H1 (cell line): ENCODE results near the gene SENP2. TPM values are rescaled to one million over a fixed set of nuclear protein-coding genes. Genes with fewer than 3 reads are reported as not detected.
A peak's percentile ranks its signal among the peaks of the same experiment; 100 is the strongest.

Experiments used
- CTCF ChIA-PET: fragments of 300-600 bp; sonication (Branson Sonifier 250); formaldehyde crosslinking; loops from one replicate; lab custom pipeline; 2021; ENCODE audit not compliant: partially characterized antibody; lab: Charles Lee
- POLR2A ChIA-PET: fragments of 300-600 bp; sonication (Branson Sonifier 250); formaldehyde crosslinking; loops from one replicate; lab custom pipeline; 2021; ENCODE audit warnings: inconsistent platforms; ENCODE audit not compliant: partially characterized antibody; lab: Charles Lee
- DNase-seq, 2 experiments: peaks; one replicate each; pipeline versions ENCODE4 v3.0.0 to v3.0.0-alpha.2; 2010 to 2022; ENCODE audit warnings: low spot score in 2 of 2, low read depth in 1 of 2, mixed read lengths in 1 of 2
- FAIRE-seq: peaks from 2 replicates; lab custom pipeline; 2011; peaks lifted over from hg19 to GRCh38; lab: Jason Lieb, UNC
- H2AFZ ChIP-seq: 2 replicates; pipeline ENCODE4 v1.8.1; 2012; ENCODE audit warnings: low read length, inconsistent platforms
- H2AK5ac ChIP-seq: 2 replicates; pipeline ENCODE4 v1.6.1; 2013; ENCODE audit warnings: low read depth, low read length
- H2BK120ac ChIP-seq: replicated peaks from 2 replicates; pipeline ENCODE3; 2013; ENCODE audit warnings: low read depth, low read length, inconsistent platforms
- H2BK12ac ChIP-seq: 2 replicates; pipeline ENCODE4 v1.6.1; 2013; ENCODE audit warnings: low read depth, low read length
- H2BK15ac ChIP-seq: 2 replicates; pipeline ENCODE4 v1.6.1; 2013; ENCODE audit warnings: low read length
- H2BK20ac ChIP-seq: 2 replicates; pipeline ENCODE4 v1.6.1; 2013; ENCODE audit warnings: low read length
- H2BK5ac ChIP-seq: 2 replicates; pipeline ENCODE4 v1.6.1; 2013; ENCODE audit warnings: low read depth, low read length
- H3K14ac ChIP-seq: 2 replicates; pipeline ENCODE4 v1.6.1; 2013; ENCODE audit warnings: inconsistent platforms; ENCODE audit not compliant: insufficient read length
- H3K18ac ChIP-seq: 2 replicates; pipeline ENCODE4 v1.6.1; 2013; ENCODE audit warnings: low read length; ENCODE audit errors: extremely low read depth
- H3K23ac ChIP-seq: 2 replicates; pipeline ENCODE4 v1.6.1; 2013; ENCODE audit warnings: inconsistent platforms; ENCODE audit not compliant: insufficient read length
- H3K23me2 ChIP-seq: 2 replicates; pipeline ENCODE4 v1.6.1; 2013; ENCODE audit warnings: low read depth, low read length
- H3K27ac ChIP-seq: 2 replicates; pipeline ENCODE4 v1.6.1; 2011; ENCODE audit warnings: low read depth, low read length, inconsistent platforms
- H3K27me3 ChIP-seq, 4 experiments: replicated peaks in 1 of 4; 1 replicate in 1 of 4; 2 replicates in 3 of 4; pipeline versions ENCODE4 v1.6.1 to v1.8.1; 2011 to 2013; ENCODE audit warnings: low read length in 3 of 4, mild to moderate bottlenecking in 3 of 4, inconsistent platforms in 2 of 4, mixed read lengths in 2 of 4, moderate library complexity in 1 of 4; ENCODE audit not compliant: control insufficient read depth in 3 of 4, insufficient read depth in 3 of 4; ENCODE audit errors: extremely low read depth in 1 of 4
- H3K36me3 ChIP-seq, 4 experiments: 2 replicates each; pipeline versions ENCODE4 v1.6.1 to v1.8.1; 2011 to 2013; ENCODE audit warnings: mild to moderate bottlenecking in 4 of 4, low read length in 3 of 4, moderate library complexity in 2 of 4, control low read depth in 1 of 4, inconsistent platforms in 1 of 4; ENCODE audit not compliant: insufficient read depth in 4 of 4, control insufficient read depth in 2 of 4
- H3K4ac ChIP-seq: replicated peaks from 2 replicates; pipeline ENCODE3; 2013; ENCODE audit warnings: low read length, low read depth, mixed read lengths, inconsistent platforms; ENCODE audit not compliant: insufficient read length
- H3K4me1 ChIP-seq, 4 experiments: replicated peaks in 1 of 4; 1 replicate in 1 of 4; 2 replicates in 3 of 4; pipeline versions ENCODE4 v1.6.1 to v1.8.1; 2011 to 2013; ENCODE audit warnings: low read length in 3 of 4, inconsistent platforms in 2 of 4, mixed read lengths in 1 of 4; ENCODE audit not compliant: insufficient read depth in 4 of 4, control insufficient read depth in 3 of 4
- H3K4me2 ChIP-seq, 2 experiments: 2 replicates each; pipeline versions ENCODE4 v1.6.1 to v1.8.1; 2011 to 2013; ENCODE audit warnings: low read depth in 2 of 2, low read length in 2 of 2, control low read depth in 1 of 2, inconsistent platforms in 1 of 2, mild to moderate bottlenecking in 1 of 2; ENCODE audit not compliant: insufficient read depth in 1 of 2
- H3K4me3 ChIP-seq, 4 experiments: fragments of 200-600, 300-600 bp in 1 of 4; sonication (generic), shearing (Covaris generic), sonication (Bioruptor Twin) in 1 of 4; 2 replicates each; pipeline versions ENCODE4 v1.5.1 to v1.8.1; 2011 to 2016; ENCODE audit warnings: low read length in 4 of 4, low read depth in 3 of 4, control low read depth in 2 of 4, inconsistent platforms in 2 of 4, mild to moderate bottlenecking in 2 of 4, mixed read lengths in 1 of 4, moderate library complexity in 1 of 4; ENCODE audit not compliant: insufficient read depth in 2 of 4; ENCODE audit errors: extremely low read depth in 1 of 4
- H3K56ac ChIP-seq: replicated peaks from 2 replicates; pipeline ENCODE3; 2013; ENCODE audit warnings: low read depth, mild to moderate bottlenecking, mixed read lengths, low read length, inconsistent platforms; ENCODE audit not compliant: insufficient read length
- H3K79me1 ChIP-seq: 2 replicates; pipeline ENCODE4 v1.6.1; 2013; ENCODE audit warnings: low read depth, low read length, control low read depth
- H3K79me2 ChIP-seq, 2 experiments: 2 replicates each; pipeline versions ENCODE4 v1.6.1 to v1.8.1; 2012 to 2013; ENCODE audit warnings: low read length in 2 of 2, mild to moderate bottlenecking in 2 of 2, inconsistent platforms in 1 of 2; ENCODE audit not compliant: insufficient read depth in 2 of 2, control insufficient read depth in 1 of 2
- H3K9ac ChIP-seq, 4 experiments: replicated peaks in 1 of 4; 1 replicate in 1 of 4; 2 replicates in 3 of 4; pipeline versions ENCODE4 v1.6.1 to v1.8.1; 2011 to 2013; ENCODE audit warnings: low read depth in 3 of 4, low read length in 3 of 4, control low read depth in 2 of 4, mild to moderate bottlenecking in 2 of 4, moderate library complexity in 2 of 4, inconsistent platforms in 1 of 4; ENCODE audit errors: extremely low read depth in 1 of 4
- H3K9me3 ChIP-seq, 2 experiments: 2 replicates each; pipeline versions ENCODE4 v1.6.1 to v1.8.1; 2012 to 2013; ENCODE audit warnings: mild to moderate bottlenecking in 2 of 2, moderate library complexity in 2 of 2, control low read depth in 1 of 2, inconsistent platforms in 1 of 2, low read depth in 1 of 2, low read length in 1 of 2, mixed read lengths in 1 of 2; ENCODE audit not compliant: insufficient read depth in 2 of 2
- H4K20me1 ChIP-seq, 2 experiments: replicated peaks in 1 of 2; 2 replicates each; pipeline versions ENCODE3 to v1.8.1; 2011 to 2013; ENCODE audit warnings: inconsistent platforms in 2 of 2, low read length in 2 of 2, mild to moderate bottlenecking in 1 of 2; ENCODE audit not compliant: insufficient read depth in 2 of 2, control insufficient read depth in 1 of 2
- H4K5ac ChIP-seq: 2 replicates; pipeline ENCODE4 v1.6.1; 2013; ENCODE audit warnings: low read length, low read depth, mixed read lengths, inconsistent platforms; ENCODE audit not compliant: insufficient read length
- H4K8ac ChIP-seq: 2 replicates; pipeline ENCODE4 v1.8.0; 2013; ENCODE audit warnings: mild to moderate bottlenecking, moderate library complexity, low read length, inconsistent platforms; ENCODE audit not compliant: insufficient read depth; ENCODE audit errors: extremely low read depth
- H4K91ac ChIP-seq: replicated peaks from 2 replicates; pipeline ENCODE3; 2013; ENCODE audit warnings: low read length, mixed read lengths, inconsistent platforms; ENCODE audit not compliant: insufficient read length
- CHD2 ChIP-seq: IDR thresholded peaks from 2 replicates; pipeline ENCODE4 v1.6.1; 2012; ENCODE audit warnings: low read length, improper control_type of control experiment
- EZH2 ChIP-seq: fragments of 200-600 bp; sonication (generic); IDR thresholded peaks from 2 replicates; pipeline ENCODE4 v1.7.1; 2012; ENCODE audit warnings: low read depth, mild to moderate bottlenecking, moderate library complexity, low read length, inconsistent platforms; ENCODE audit not compliant: severe bottlenecking
- POLR2AphosphoS5 ChIP-seq: IDR thresholded peaks from 2 replicates; pipeline ENCODE4 v1.6.1; 2011; ENCODE audit warnings: low read depth, low read length
- WGBS, 2 experiments: shearing (Covaris generic) in 1 of 2; methylation state at CpG; one replicate each; pipeline versions ENCODE4 v1.1.6 to v1.1.7; 2013 to 2015; ENCODE audit warnings: low lambda C conversion rate in 2 of 2, mixed read lengths in 2 of 2, inconsistent platforms in 1 of 2, low coverage in 1 of 2, missing lambda C conversion rate in 1 of 2; ENCODE audit not compliant: insufficient replicate concordance in 2 of 2, insufficient coverage in 1 of 2, insufficient read length in 1 of 2; ENCODE audit errors: extremely low coverage in 1 of 2, missing lambda C conversion rate in 1 of 2; 5-methylcytosine and 5-hydroxymethylcytosine counted together
- polyA plus RNA-seq, 7 experiments: library from polyadenylated mRNA; depleted of rRNA in 3 of 7; stranded (reverse) in 5 of 7; unstranded in 2 of 7; fragments of >200 nt in 5 of 7; fragments of 200-250 nt in 2 of 7; gene quantifications; 1 replicate in 5 of 7; 2 replicates in 1 of 7; 4 replicates in 1 of 7; pipeline versions ENCODE4 v1.2.1 to v1.2.3, GENCODE V29; 2011 to 2013; ENCODE audit warnings: missing spikeins in 2 of 7, mixed read lengths in 2 of 7
- total RNA-seq: library from RNA; stranded (reverse); fragmentation: NEBNext Ultra II Directional; extraction: Animal tissue kit (Norgen Biotek cat#: 25700); gene quantifications from 2 replicates; pipeline ENCODE4 v1.2.1, GENCODE V29; 2021

The SENP2 gene
- total and polyA plus RNA-seq, 2 of the 8 experiments (the other 6 are each of a cell fraction or from before 2014, with no cell fraction given): 25.2 to 69.3 TPM

GRCh38 chr3:185651971-185652370, 65.9 kb downstream of the SENP2 start:
- H2BK120ac ChIP-seq: no peak overlapping the region
- POLR2A ChIA-PET: interaction anchor here (0.5 to 3.0 kb wide), 4 partner anchors 8 to 267 kb away, joined by 3 to 11 read pairs (median 4); no protein-coding TSS in a partner anchor
- no peak overlapping the region for H3K14ac ChIP-seq
- H2BK12ac ChIP-seq: no peak overlapping the region
- no peak overlapping the region for H4K8ac ChIP-seq
- H3K4me1 ChIP-seq: peaks cover under 1 to 6% (median 1%) of the 10 kb centered on the region in 4 experiments
- no peak overlapping the region for H2BK5ac ChIP-seq
- no peaks in the 10 kb centered on the region for H3K23me2 ChIP-seq
- peaks cover 17 to 84% (median 40%) of the 10 kb centered on the region in 4 experiments for H3K36me3 ChIP-seq
- H3K9ac ChIP-seq: no peak overlapping the region
- no peak overlapping the region for H3K56ac ChIP-seq
- H3K18ac ChIP-seq: no peak overlapping the region
- H3K79me2 ChIP-seq: no peaks in the 10 kb centered on the region
- H4K5ac ChIP-seq: no peak overlapping the region
- TF ChIP-seq EZH2: no peak
- TF ChIP-seq POLR2AphosphoS5: peak; percentile 7; the same call in 1 of the 2 replicates
- TF ChIP-seq CHD2: no peak
- H3K9me3 ChIP-seq: no peaks in the 10 kb centered on the region
- H3K79me1 ChIP-seq: no peaks in the 10 kb centered on the region
- no peak overlapping the region for H3K4me3 ChIP-seq
- H3K27me3 ChIP-seq: no peaks in the 10 kb centered on the region
- no peak overlapping the region for H4K91ac ChIP-seq
- no peak overlapping the region for H2AFZ ChIP-seq
- WGBS, 2 experiments: 98% methylated on average over 9 of the region's 9 CpGs; no CpG with 5 or more reads in 1 of the 2 experiments
- no peak for FAIRE-seq
- H3K27ac ChIP-seq: no peak overlapping the region
- no peak overlapping the region for H3K23ac ChIP-seq
- CTCF ChIA-PET: interaction anchor here (0.7 to 1.5 kb wide), 2 partner anchors 8 to 25 kb away, joined by 3 to 5 read pairs; no protein-coding TSS in a partner anchor
- no peak overlapping the region for H2BK15ac ChIP-seq
- H2BK20ac ChIP-seq: no peak overlapping the region
- peaks cover 1 to 3% of the 10 kb centered on the region in 2 experiments for H4K20me1 ChIP-seq
- no peak for DNase-seq
- no peak overlapping the region for H2AK5ac ChIP-seq
- H3K4me2 ChIP-seq: no peak overlapping the region
- no peak overlapping the region for H3K4ac ChIP-seq
